HG03460 (cell line): ENCODE data around the gene MYOG.

Experiments
- ATAC-seq: cut with Tn5 transposase; IDR thresholded peaks from one replicate; pipeline ENCODE4 v1.9.1; 2021; ENCODE audit not compliant: unreplicated experiment

MYOG gene

GRCh38 chr1:203085528-203086406, at the start of gene MYOG:
MYOG (minus strand) TSS chr1:203086012; CDS start chr1:203085961, 51 bp downstream.
- no peak for ATAC-seq

DNA sequence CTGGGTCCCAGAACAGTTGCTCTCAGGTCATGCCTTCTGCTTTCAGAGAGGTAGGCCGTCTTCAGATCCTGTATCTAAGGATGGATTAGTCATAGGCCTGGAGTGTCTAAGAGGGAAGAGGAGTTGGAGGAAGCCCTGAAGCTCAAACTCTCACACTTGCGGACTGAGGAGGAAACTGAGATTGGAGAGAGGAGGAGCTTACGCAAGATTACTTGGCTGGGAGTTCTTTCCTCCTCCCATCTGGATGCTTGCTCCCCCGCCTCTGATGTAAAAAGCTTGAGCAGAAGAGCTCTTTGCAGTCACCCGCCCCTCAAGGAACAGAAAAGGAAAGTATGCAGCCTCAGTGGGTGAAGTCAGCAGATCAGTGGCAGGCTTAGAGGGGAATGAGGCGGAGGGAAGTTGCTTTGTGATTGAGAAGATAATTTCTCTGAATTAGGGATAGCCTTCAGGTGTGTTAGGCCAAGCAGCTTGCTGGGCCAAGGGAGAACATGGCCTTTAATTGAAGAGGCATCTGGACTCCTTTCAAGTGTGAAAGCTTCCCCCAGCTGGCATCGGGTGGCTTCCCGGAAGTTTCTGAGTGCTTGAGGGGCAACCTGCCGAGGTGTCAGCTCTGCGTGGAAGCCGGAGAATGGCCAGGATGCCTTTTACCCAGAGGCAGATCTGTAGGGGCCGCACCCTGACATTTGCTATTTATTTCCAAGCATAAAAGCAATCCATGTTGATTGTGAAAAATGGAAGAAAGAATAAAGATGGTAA, 48.3 kb upstream of the MYOG start:
- ATAC-seq, result no peak

- no peak for ATAC-seq
Measured at GRCh38 chr1:203131548-203132200, 45.9 kb upstream of the MYOG start.

GRCh38 chr1:203130358-203130985, 44.7 kb upstream of the MYOG start:
- no peak for ATAC-seq

DNA sequence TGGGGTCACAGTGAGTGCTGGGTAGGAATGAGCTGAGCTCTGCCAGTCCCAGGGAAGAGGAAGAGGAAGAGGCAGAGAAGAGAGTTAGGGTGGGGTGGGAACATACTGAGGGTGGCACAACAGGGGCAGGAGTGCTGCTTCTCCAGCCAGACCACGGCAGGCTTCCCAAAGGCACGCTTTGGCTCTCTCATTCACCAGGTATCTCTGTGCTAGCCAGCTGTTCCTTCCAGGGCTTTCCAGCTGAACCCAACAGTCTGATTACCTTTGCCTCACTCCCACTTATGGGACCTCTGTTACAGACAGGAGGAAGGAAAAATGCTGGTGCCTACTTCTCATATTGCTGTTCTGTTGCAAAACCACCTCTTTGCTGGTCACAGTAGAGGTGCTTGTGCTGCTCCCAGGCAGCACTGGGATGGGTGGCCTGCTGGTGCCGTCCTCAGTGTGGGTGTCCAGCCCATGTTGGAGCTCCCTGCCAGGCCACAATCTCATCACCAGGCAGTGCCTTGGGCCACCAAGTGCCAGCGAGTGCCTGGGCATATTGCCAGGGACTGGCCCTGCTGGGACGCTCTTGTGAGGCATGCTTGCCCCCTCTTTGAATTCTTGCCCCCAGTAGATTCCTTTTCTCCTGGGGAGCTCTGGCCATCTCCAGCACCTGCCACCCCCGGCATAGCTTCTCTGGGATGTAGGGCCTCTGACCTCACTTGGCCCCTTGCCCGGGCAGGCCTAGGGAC, 43.9 kb upstream of the MYOG start:
- ATAC-seq, result no peak

GRCh38 chr1:203128716-203129500, 43.1 kb upstream of the MYOG start:
- ATAC-seq, result no peak

- no peak for ATAC-seq
Measured at GRCh38 chr1:203128431-203128715, 42.6 kb upstream of the MYOG start.

DNA sequence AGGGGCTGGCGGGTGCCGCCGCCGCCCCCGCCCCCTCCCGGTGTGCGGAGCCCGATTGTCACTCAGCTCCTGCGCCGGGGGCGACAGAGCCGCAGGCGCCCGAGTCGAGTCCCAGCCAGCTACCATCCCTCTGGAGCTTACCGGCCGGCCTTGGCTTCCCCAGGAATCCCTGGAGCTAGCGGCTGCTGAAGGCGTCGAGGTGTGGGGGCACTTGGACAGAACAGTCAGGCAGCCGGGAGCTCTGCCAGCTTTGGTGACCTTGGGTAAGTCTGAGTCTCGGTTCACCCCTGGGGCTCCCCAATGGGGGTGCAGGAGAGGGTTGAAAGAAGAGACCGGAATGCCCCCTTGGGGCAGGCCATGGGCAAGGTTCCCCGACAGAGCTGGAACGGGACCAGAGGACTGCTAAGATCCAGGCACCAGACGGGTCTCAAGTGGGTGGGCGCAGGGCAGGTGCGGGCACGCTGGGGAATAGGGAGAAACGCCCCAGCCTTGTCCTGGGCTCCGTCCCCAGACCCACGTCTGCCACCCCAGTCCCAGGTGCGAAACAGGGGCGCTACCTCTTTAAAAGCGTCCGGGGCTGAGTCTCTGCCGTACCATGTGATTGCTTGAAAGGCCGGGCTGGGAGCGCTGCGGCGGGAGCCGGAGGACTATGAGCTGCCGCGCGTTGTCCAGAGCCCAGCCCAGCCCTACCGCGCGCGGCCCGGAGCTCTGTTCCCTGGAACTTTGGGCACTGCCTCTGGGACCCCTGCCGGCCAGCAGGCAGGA, 42.0 kb upstream of the MYOG start, which contains the start of gene ADORA1:
Gene ADORA1, plus strand, starts transcription at position 61 of the 765 bp plus-strand sequence. CDS start 1,116 bp downstream, outside the sequence.
- ATAC-seq, result no peak

GRCh38 chr1:203126866-203127665, 41.3 kb upstream of the MYOG start:
- ATAC-seq, result no peak

DNA sequence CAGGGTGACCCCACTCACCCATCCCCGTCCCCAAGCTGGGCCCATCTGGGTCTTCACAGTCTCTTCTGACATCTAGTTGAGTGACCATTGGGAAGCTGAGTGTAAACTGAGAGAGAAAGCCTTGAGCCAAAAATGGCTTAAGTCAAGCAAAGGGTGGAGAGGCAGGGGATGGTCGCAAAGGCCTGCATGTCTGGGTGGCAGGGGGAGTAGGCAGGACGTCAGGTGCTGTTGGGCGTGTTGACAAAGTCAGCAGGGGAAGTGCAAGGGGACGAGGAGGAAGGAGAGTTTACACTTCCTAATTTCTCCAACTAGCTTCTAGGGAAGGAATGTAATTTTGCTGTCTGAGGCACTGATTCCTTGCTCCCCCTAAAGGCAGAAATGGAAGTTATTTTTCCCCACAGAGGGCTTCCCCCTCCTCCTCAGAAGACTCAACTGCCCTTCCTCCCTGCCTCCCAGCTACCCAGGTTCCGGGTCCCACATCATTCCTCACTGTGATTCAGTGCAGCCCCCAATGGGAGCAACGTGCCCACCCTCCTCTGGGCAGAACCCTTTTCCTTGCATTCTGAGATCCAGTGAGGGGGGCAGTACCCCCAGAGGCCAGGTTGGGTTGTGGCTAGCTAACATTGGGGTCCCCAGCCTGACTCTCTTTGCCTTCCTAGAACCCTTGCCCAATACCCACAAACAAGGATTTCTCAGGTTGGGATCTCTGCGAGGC, 40.5 kb upstream of the MYOG start:
- ATAC-seq, result no peak

DNA sequence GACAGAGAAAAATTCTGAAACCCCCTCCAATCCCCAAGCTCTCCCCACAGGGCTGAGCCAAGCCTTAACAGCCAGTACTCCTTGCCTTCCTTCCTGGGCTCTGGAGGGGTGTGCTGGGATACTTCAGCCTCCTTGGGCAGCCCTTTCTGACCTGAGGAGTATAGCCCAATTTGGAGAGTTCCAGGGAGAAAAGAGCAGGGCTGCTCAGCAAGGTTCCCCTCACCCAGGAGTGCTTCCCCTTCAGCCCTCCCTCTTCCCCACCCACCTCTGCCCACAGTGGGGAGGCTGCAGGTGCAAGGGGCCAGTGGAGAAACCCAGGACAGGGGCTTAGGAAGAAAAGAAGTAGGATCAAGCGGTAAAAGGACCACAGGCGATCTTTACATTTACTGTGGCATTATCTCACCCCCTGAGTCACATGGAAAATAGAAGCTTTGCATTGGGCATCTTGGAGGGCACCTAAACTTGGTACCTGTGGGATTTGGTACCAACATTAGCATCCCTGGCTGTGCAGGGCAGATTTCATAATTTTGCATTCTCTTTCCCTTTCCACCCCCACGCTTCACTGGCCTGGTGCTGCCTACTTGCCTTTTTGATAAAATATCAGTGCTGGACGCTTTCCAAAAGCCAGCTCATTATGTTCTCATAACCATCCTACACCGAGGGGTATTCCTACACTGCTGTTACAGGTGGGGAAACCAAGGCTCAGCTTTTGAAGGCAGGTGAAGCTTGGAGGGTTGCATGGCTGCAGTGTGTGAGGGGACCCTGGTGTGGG, 38.9 kb upstream of the MYOG start:
- ATAC-seq, result no peak

- no peak for ATAC-seq
Measured at GRCh38 chr1:203124011-203124410, 38.2 kb upstream of the MYOG start.

- ATAC-seq, result no peak
Measured at GRCh38 chr1:203122159-203122558, 36.3 kb upstream of the MYOG start.

- ATAC-seq, result no peak
Measured at GRCh38 chr1:203121186-203122015, 35.6 kb upstream of the MYOG start.

GRCh38 chr1:203120325-203121153, 34.7 kb upstream of the MYOG start:
- no peak for ATAC-seq
